Measurements from ENCODE around the gene MGA.

MGA gene

GRCh38 chr15:41683955-41684354, 23.8 kb downstream of the MGA start:
- DNase-seq (ENCODE audit: low read depth), result no peak
- in situ Hi-C loops (cut with HindIII; ENCODE audit: low sequenced_read_pairs), result no loop called here
- TF ChIP-seq CTCF (IDR thresholded peaks at IDR 0.05; ENCODE audit: low read depth, low read length, missing control alignments), result no peak
- H3K4me3 ChIP-seq (ENCODE audit: low read depth, low read length), result no peak overlapping the region

GRCh38 chr15:41688671-41689070, 28.5 kb downstream of the MGA start:
- TF ChIP-seq CTCF (IDR thresholded peaks at IDR 0.05; ENCODE audit: low read depth, low read length, missing control alignments), result no peak
- no peak for DNase-seq (ENCODE audit: low read depth)
- in situ Hi-C loops (cut with HindIII; ENCODE audit: low sequenced_read_pairs), result no loop called here
- H3K4me3 ChIP-seq (ENCODE audit: low read depth, low read length), result no peak overlapping the region

- in situ Hi-C loops (cut with HindIII; ENCODE audit: low sequenced_read_pairs), result no loop called here
- no peak overlapping the region for H3K4me3 ChIP-seq (ENCODE audit: low read depth, low read length)
- no peak for DNase-seq (ENCODE audit: low read depth)
- TF ChIP-seq CTCF (IDR thresholded peaks at IDR 0.05; ENCODE audit: low read depth, low read length, missing control alignments), result no peak
Observed at GRCh38 chr15:41689083-41689482, 28.9 kb downstream of the MGA start.

- in situ Hi-C loops (cut with HindIII; ENCODE audit: low sequenced_read_pairs), result no loop called here
- H3K4me3 ChIP-seq (ENCODE audit: low read depth, low read length), result no peak overlapping the region
- no peak for TF ChIP-seq CTCF (IDR thresholded peaks at IDR 0.05; ENCODE audit: low read depth, low read length, missing control alignments)
- no peak for DNase-seq (ENCODE audit: low read depth)
Observed at GRCh38 chr15:41689834-41690233, 29.6 kb downstream of the MGA start.

GRCh38 chr15:41690636-41691035, 30.4 kb downstream of the MGA start:
- no peak for DNase-seq (ENCODE audit: low read depth)
- no peak overlapping the region for H3K4me3 ChIP-seq (ENCODE audit: low read depth, low read length)
- no peak for TF ChIP-seq CTCF (IDR thresholded peaks at IDR 0.05; ENCODE audit: low read depth, low read length, missing control alignments)
- in situ Hi-C loops (cut with HindIII; ENCODE audit: low sequenced_read_pairs), result no loop called here

- H3K4me3 ChIP-seq (ENCODE audit: low read depth, low read length), result no peak overlapping the region
- in situ Hi-C loops (cut with HindIII; ENCODE audit: low sequenced_read_pairs), result no loop called here
- no peak for DNase-seq (ENCODE audit: low read depth)
- no peak for TF ChIP-seq CTCF (IDR thresholded peaks at IDR 0.05; ENCODE audit: low read depth, low read length, missing control alignments)
Observed at GRCh38 chr15:41691471-41691870, 31.3 kb downstream of the MGA start.

- in situ Hi-C loops (cut with HindIII; ENCODE audit: low sequenced_read_pairs), result no loop called here
- no peak for TF ChIP-seq CTCF (IDR thresholded peaks at IDR 0.05; ENCODE audit: low read depth, low read length, missing control alignments)
- DNase-seq (ENCODE audit: low read depth), result no peak
- no peak overlapping the region for H3K4me3 ChIP-seq (ENCODE audit: low read depth, low read length)
Observed at GRCh38 chr15:41692049-41692448, 31.8 kb downstream of the MGA start.

Data from astrocyte of the cerebellum (primary cell).